ENCODE measurements around the gene CDK5. TPM values are rescaled to one million over a fixed set of nuclear protein-coding genes. Genes with fewer than 3 reads are reported as not detected.

Gene CDK5
- total and polyA plus RNA-seq, 2 of the 13 experiments (the other 11 are each of a cell fraction or from before 2014, with no cell fraction given), result 16.4 to 21.3 TPM

- no peak for TF ChIP-seq NBN (conservative IDR thresholded peaks at IDR 0.05)
- no peak for TF ChIP-seq CHCHD3 (CRISPR knock-in tag; IDR thresholded peaks at IDR 0.05)
- no peak for TF ChIP-seq ZNF552 (CRISPR knock-in tag; IDR thresholded peaks at IDR 0.05; ENCODE audit: borderline replicate concordance)
- TF ChIP-seq U2AF2 (IDR thresholded peaks at IDR 0.05; ENCODE audit: low read depth, low read length), result no peak
- no peak for TF ChIP-seq NR0B2 (CRISPR knock-in tag; IDR thresholded peaks at IDR 0.05)
- no peak for TF ChIP-seq JUN (CRISPR knock-in tag; IDR thresholded peaks at IDR 0.05)
- no peak for TF ChIP-seq ZNF770 (CRISPR knock-in tag; IDR thresholded peaks at IDR 0.05)
- TF ChIP-seq KIAA2018 (CRISPR knock-in tag; IDR thresholded peaks at IDR 0.05; ENCODE audit: borderline replicate concordance), result no peak
- TF ChIP-seq TBP (CRISPR knock-in tag; IDR thresholded peaks at IDR 0.05), result no peak
- no peak for TF ChIP-seq BCL3 (CRISPR knock-in tag; IDR thresholded peaks at IDR 0.05)
- no peak for TF ChIP-seq MIER2 (CRISPR knock-in tag; IDR thresholded peaks at IDR 0.05)
- no peak for TF ChIP-seq GATAD1 (CRISPR knock-in tag; IDR thresholded peaks at IDR 0.05)
- no peak for TF ChIP-seq BRD4 (CRISPR knock-in tag; IDR thresholded peaks at IDR 0.05)
- TF ChIP-seq KAT2B (IDR thresholded peaks at IDR 0.05; ENCODE audit: borderline replicate concordance, low read depth, low read length), result no peak
- no peak for TF ChIP-seq SMAD9 (CRISPR knock-in tag; IDR thresholded peaks at IDR 0.05)
- TF ChIP-seq KLF12 (CRISPR knock-in tag; IDR thresholded peaks at IDR 0.05; ENCODE audit: borderline replicate concordance), result no peak
- no peak for TF ChIP-seq ZNF850 (CRISPR knock-in tag; conservative IDR thresholded peaks at IDR 0.05)
- TF ChIP-seq BRF2 (CRISPR knock-in tag; IDR thresholded peaks at IDR 0.05), result no peak
- TF ChIP-seq EHMT2 (IDR thresholded peaks at IDR 0.05; ENCODE audit: borderline replicate concordance, low read depth, low read length), result no peak
Measured at GRCh38 chr7:151005566-151005965, 52.1 kb downstream of the CDK5 start (continued).

Data from HepG2 (cell line).